Stimulated activated CD8-positive, alpha-beta memory T cell treated with anti-CD3 and anti-CD28 coated beads, Interleukin-2, amount 100 ng/mL, for 1 hour (primary cell): Measurements from ENCODE around the gene PLCG2.
"Not testable (repeated sequence)": the region's sequence is repeated elsewhere in the genome, so short reads cannot be mapped to it uniquely, and the experiment has no call there.

Experiments
- DNase-seq, 2 donors: peaks; one replicate each; pipeline ENCODE4 v3.0.0-alpha.2; 2020; ENCODE audit warnings: low read depth in 2 of 2

PLCG2 gene

DNA sequence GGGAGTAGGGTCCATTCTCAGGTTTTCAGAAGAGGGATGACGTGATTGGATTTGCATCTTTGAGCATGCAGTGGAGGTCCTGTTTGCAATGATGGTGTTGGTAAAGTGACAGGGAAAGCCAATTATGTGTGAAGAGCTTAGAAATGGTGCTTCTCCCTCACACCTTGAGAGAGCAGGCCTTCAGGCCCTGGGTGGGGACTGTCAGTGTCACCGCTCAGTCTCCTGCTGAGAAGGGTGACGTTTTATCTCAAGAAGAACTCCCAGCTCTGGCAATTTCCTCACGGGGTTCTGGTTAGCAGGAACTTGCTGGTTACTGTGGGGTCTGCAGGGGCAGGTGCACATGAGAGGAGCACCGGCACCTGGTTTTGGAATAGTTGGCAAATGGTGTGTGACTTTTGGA, 11.2 kb downstream of the PLCG2 start:
- DNase-seq = no peak

DNA sequence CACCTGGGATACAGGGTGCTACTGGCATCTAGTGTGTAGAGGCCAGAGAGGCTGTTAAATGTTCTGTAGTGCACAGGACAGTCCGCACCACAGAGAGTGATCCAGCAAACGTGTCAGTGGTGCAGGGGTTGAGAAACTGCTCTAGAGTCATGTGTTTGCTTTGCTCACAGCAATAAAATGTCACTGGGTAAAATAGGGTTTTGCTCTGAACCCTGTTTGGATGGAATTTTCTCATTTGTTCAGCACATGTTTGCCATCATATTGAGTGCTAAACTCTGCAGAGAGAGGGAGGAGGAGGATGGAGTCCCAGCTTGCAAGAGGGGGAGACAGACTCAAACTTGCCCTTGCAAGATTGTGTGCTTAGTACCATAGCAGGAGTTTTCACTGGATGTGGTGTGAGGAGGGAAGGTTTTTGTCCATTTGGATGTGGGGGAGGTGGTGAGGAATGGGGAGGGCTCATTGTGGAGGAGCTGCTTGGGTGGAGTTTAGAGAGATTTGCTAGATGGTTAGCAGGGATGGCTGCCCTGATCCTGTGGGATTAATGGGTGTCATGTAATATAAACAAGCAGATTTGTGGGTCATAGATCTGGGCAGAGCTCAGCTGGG, 11.8 kb downstream of the PLCG2 start:
- DNase-seq = no peak

DNA sequence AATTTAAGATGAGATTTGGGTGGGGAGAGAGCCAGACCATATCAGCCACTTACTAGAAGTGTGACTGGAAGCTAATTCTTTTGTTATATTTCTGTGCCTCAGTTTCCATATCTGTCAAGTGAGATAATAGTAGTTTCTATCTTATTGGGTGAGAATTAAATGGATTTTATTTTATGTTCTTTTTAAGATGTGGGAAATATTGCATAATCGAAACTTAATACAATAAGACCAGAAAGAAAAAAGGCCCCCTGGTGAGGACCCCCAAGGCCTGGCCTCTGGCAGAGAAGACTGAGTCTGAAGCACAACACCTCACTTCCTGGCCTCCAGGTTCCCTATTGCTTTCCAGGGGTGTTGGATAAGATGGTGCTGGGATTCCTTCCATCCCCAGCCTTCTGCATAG, 13.7 kb downstream of the PLCG2 start:
- no peak for DNase-seq

DNA sequence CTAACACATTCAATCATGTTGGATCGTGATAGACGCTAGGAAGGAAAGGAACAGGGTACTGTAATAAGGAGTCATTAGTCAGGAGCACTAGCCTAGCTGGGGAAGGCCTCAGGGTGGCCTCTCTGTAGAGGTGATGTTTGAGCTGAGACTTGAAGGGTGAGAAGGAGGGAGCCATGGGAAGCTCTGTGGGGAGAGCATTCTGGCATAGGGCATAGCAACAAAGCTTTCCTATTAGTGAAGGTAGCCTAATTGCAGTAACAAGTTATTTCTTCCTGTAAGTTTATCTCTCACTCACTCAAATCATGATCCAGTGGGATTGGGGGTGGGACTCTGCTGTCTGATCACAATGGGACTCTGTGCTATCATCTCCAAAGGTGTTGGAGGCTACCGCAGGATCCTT, 16.1 kb downstream of the PLCG2 start:
- no peak for DNase-seq

DNA sequence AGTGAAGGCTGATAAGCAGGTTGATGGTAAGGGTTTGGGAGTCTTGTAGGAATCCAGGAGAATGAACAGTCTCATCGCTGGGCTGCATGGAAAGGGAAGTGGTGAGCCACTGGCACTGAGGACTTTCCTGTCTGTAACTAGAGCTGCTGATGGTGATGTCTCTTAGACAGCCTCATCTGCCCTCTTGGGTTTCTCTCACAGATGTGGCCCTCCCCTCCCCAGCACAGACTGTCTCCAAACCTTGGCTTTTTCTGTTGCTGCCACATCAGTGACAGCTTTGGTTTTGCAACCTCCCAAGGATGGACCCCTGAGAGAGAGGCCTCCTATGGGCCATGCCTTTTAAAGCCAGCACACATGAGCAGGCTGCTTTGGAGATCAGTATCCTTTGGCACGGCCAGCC, 16.9 kb downstream of the PLCG2 start:
- DNase-seq = no peak

DNA sequence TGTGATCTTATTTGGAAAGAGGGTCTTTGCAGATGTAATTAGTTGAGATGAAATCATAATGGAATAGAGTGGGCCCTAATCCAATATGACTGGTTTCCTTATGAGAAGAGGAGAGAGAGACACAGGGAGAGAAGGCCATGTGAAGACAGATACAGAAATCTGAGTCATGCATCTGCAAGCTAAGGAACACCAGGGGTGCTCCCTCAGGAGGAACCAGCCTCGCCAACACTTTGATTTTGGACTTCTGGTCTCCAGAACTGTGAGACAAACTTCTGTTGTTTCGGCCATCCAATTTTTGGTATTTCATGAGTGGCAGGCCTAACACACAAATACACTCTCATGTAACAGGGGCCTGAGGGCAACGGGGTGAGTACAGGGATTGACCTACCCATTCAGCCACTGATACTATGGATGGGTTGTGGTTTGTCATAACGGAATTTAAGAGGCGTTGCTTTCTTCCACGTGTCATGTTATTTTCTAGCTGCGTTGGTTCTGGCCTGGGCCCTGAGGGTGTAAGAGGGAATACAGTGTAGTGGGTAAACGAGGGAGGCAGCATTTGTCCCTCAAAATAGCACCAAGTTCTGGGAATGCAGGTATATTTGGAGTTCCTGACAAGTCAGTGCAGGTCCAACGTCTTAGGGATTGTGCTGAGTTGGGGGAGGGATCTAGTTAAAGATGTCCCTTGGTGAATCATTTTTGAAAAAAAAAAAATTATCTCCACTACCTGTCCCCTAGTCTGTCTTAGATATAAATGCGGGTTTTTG, 17.7 kb downstream of the PLCG2 start:
- DNase-seq = no peak

DNA sequence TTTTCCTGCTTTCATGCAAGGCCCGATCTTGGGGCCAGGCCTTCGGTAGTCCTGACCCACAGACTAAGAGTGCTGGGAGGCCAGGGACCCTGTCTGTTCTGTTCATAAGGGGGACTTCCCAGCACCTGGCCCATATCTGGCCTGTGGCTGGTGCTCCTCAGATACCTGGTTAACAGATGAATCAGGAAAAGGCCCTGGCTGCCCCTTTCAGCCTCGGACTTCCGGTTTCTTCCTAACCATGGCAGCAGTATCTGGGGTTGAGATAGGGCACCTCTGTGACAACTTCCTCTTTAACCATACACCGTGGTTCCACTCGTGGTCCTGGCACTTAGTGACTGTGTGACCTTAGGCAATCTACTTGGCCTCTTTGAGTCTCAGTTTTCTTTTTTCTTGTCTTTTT, 18.4 kb downstream of the PLCG2 start:
- no peak for DNase-seq

DNA sequence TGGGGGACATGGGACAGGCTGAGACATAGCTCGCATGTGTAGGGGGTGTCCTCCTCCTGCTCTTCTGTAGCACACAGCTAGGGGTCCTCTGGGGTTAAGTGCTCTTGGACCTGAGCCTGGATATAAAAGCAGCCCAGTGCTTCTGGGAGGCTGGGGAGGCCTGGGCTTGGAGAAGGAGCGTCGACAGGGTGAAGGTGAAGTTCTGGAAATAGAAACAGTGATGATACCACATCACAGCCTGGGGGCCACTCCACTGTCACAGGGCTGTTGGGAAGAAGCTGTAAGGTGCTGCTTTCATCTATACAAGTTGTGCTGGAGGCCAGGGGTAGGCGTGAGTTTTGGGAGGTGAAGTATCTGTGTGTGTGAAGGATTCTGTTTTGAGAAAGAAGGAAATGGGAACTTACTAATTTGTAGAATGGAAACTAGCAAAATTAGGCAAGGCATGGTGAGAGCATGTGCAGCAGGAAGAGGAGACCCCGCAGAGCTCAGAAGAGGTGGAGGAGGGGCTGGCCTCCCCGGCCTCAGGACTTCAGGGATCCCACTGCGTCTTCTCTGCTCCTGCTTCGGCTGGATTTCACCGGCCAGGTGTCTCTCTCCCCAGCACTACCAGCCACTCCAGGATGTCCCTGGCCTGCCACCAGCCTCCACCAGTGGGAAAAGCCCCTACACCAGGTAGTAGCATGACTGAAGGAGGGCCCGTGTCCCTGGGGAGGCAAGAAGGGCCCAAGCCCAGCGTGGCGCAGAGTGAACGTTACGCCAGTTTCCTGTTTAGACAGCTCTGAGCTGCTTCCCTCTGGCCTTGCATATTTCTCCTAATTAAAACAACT, 19.4 kb downstream of the PLCG2 start:
- DNase-seq = no peak

DNA sequence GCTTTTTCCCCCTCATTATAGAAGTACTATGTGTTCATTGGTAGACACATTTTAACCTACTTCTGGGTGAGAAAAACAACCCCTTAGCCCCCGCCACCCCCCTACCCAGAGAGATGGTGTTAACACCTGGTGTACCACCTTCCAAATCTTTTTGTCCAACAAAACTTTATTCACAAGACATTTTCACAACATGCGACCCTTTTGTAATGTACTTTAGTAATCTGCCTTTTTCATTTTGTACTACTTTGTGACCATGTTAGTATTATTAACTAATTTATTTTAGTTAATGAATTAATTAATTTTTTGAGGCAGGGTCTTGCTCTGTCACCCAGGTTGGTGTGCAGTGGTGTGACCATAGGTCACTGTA, 20.0 kb downstream of the PLCG2 start:
- DNase-seq = no peak

DNA sequence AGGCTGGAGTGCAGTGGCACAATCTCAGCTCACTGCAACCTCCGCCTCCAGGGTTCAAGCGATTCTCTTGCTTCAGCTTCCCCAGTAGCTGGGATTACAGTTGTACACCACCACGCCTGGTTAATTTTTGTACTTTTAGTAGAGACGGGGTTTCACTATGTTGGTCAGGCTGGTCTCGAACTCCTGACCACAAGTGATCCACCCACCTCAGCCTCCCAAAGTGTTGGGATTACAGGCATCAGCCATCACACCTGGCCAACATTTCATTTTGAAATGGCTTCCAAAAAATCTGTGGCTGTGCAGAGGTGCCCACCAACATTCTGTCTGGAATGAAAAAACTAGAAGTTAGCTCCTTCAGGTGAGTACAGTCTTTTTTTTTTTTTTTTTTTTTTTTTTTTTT, 22.6 kb downstream of the PLCG2 start:
- not testable (repeated sequence) for DNase-seq

DNA sequence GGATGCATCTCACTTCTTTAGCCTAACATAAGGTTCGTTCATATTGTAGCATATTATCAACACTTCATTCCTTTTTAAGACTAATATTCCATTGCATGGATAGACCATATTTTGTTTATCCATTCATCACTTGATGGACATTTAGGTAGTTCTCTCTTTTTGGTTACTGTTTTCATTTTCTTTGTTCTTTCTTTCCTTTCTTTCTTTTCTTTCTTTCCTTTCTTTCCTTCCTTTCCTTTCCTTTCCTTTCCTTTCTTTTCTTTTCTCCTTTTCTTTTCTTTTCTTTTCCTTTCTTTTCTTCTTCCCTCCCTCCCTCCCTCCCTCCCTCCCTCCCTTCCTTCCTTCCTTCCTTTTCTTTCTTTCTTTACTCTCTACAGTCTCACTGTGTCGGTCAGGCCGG, 24.2 kb downstream of the PLCG2 start:
- no peak for DNase-seq

DNA sequence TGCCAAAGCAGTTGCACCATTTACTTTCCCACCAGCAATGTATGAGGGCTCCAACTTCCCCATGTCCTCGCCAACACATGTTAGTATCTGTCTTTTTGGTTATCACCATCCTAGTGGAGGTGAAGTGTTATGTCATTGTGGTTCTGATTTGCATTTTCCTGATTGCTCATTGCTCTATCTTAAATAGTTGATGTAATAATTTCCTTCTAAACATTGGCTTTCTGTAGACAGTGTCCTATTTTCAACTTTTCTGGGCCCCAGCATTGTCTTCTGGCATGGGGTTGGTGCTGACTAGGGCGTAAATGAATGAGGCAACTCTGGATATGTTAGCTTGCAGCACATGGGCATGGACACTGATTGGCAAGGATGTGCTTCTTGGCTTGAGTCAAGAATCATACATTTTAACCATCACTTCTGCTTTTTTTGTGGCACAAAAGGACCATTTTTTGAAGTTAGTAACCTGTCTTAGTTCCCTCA, 25.1 kb downstream of the PLCG2 start:
- no peak for DNase-seq

DNA sequence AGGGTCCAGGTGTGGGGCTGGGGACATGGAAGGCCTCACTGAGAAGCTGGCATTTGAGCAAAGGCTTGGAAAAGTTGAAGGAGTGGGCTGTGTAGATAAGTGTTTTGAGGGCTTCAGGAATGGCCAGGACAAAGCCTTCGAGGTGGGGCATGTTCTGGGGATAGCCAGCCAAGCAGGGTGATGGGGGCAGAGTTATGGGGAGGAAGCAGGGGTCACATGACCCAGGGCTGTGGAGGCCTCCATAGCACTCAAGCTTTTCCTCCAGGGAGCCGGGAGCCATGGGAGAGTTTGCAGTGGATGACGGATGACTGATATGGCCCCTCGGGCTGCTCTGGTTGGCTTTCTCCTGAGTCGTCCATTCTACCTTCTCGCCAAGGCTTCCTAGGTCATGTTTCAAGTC, 27.6 kb downstream of the PLCG2 start:
- DNase-seq = no peak

DNA sequence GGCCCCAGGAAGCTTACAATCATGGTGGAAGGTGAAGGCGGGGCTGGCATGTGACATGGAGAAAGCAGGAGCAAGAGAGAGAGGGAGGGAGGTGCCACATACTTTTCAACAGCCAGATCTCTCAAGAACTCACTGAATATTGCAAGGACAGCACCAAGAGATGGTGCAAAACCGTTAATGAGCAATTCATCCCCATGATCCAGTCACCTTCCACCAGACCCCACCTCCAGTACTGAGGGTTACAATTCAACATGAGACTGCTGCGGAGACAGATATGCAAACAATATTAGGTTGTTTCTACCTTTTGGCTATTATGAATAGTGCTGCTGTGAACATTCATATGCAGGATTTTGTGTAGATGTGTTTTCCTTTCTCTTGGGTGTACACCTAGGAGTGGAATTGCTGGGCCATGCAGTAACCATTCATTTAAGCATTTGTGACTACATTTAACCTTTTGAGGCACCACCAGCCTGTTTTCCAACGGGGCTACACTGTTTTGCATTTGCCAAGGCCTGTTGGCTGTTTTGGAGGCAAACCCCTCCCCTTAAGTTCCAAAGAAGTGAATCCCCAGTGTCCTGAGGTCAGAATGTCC, 28.8 kb downstream of the PLCG2 start:
- DNase-seq = no peak

DNA sequence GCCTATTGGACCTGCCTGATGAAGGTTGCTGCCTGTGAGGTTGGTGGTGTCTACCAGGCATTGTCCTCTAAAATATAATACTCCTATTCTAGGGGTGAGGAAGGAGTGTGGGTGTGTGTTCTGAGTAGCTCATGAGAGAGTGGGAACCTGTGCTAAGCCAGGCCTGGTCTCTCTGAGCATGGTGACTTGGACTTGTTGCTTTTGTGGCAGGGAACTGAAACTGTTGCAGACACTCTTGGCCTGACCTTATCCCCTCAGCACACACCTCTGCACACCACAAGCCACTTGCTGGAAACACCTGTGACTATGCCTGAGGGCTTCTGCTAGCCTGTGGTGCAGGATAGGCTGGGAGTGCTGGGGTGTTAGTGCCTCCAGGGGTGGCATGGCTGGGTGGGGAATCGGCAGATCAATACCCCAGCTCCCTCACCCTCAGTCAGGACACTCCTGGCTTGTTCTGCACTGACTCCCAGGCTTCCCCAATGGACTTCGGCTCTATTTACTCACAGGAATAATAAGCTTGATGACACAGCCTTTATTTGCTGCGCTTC, 29.9 kb downstream of the PLCG2 start:
- DNase-seq = no peak

DNA sequence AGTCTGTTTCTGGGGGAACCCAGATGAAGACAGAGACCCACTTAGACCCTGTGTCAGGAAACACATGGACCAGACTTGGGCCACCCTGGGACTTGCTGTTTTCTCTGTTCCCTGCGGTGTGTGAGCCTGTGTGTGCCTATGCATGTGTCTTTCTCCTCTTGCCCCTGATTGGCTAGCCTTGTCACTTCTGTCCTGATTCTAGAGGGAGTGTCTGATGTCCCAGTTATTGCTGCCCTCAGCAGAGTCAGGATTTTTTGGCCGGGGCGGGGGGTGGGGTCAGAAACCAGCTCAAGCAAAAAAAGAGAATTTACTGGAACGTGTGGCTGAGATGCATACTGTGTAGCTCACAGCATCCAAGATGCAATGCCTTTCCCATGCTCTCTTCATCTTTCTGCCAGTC, 30.5 kb downstream of the PLCG2 start:
- no peak for DNase-seq

DNA sequence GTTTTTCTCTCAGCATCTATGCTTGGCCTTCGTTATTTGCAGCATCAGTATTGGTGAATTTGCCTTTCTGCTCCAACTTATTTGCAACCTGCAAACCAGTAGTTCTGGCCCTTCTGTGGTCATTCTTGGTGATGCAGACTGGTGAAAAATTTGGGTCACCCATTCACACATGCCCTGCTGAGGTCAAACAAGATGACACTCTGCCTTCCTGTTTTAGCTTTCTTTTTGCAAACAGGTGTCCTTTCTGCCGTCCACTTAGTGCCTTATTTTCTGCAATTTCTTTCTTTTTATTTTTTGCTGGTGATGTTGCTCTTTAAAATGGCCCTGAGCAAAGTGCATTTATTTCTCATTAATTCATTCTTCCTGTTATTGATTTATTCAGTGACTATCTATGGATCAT, 31.3 kb downstream of the PLCG2 start:
- no peak for DNase-seq

DNA sequence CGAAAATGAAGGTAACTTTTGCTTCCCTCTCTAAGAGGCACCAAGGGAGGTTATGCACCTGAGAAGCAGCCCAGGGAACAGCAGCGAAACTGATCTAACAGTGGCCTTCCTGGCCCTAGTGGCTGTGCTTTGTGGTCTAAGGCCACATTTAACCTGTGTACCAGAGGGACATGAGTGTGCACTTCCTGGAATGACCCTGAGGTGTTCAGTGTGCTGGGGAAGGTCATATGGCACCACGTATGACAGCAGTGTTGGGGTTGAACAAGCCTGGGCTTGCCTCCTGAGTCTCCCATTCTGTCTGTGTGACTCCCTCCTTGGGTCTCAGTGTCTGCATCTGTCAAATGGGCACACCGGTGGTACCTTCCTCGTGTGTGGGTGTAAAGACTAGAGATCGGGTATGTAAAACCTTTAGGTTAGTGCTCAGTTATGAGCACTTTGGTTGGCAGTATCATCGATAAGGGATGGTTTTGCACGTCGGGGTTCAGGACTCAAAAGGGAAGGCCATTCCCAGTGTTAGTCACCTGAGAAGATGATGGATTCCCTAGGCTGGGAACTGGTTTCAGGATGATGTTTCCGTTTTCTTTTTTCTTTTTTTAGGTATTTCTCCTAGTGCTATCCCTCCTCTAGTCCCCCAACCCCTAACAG, 31.9 kb downstream of the PLCG2 start:
- no peak for DNase-seq

DNA sequence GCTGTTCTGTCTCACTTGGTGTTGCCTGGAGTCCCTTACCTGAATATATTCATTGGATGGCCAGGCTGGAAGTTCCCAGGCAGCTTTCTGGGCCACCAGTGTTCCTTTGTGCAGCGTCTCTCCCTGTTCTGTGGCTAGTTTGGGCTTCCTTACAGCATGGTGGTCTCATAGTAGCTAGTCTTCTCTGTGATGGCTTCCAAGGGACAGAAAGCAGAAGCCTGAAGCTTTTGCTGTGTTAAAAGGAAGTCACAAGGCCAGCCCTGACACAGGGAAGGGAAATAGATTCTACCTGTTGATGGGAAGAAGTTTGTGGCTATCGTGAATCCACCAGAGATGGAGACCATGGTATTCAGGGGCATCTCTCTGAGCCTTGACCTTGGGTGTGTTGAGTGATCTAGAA, 34.6 kb downstream of the PLCG2 start:
- DNase-seq = no peak

DNA sequence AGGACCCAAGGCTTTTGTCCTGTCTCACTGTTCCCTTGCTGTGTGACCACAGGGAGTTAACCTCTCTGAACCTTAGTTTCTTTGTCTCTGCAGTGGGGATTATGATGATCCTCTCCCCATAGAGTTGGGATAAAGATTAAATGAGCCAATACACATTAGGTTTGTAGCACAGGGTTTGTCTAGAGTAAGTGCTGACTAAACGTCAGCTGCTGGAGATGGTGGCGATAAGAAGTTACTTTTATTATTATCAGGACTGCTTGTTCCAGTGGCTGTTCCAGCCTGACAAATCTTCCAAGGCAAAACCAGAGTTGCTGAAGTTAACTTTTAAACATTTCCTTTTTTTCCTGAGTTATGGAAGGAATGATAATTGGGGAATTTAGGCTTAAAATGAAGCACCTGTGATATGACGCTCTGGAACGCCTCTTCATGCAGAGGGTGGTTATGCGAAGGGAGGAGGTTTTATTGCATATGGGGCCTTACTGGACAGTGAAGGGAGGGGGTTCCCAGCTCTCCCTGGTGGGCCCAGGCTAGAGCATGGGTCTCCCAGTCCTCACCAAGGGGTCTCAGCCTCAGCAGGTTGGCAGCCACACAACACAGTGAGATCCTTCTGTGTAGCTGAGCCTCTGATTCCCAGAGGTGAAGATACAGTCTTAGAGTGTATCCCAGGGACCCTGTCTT, 35.8 kb downstream of the PLCG2 start:
- no peak for DNase-seq

DNA sequence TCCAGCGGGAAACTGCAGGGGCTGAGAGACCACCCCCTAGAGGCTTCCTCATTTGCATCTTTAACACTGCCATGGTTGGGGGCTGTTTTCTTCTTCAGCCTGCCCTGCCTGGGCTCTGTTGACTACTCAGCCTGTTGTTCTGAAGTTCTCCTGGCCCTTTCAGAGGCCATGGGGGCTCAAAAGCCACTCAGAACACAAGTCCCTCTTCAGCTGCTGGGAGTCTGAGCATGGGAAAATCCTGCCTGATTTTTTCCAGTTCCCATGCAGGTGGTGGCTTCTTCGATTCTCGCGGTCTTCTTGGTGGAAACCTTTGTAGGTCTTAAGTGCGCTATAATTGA, 36.3 kb downstream of the PLCG2 start:
- no peak for DNase-seq
